ENCODE measurements around the gene VWF.

Gene VWF

DNA sequence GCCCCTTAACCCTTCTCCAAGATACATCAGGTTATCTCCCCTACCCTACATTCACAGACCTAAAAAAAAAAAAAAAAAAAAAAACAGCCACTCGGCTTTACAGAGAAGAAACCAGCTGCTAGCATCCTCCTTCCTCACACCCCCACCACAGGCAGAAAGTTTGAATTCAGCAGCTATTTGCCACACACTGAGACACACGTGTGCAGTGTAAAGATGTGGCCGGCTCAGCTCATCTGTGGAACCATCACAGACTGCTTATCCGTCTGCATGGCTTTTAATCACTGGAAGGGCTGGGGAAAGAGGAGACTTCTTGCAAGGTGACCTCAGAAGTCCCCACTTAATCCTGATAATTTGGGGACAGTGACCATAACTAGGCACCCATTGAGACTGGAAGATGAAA lies 50.0 kb downstream of the VWF start:
- no peak for DNase-seq (ENCODE audit: extremely low read depth, low read depth)
- TF ChIP-seq, protein P1, sequence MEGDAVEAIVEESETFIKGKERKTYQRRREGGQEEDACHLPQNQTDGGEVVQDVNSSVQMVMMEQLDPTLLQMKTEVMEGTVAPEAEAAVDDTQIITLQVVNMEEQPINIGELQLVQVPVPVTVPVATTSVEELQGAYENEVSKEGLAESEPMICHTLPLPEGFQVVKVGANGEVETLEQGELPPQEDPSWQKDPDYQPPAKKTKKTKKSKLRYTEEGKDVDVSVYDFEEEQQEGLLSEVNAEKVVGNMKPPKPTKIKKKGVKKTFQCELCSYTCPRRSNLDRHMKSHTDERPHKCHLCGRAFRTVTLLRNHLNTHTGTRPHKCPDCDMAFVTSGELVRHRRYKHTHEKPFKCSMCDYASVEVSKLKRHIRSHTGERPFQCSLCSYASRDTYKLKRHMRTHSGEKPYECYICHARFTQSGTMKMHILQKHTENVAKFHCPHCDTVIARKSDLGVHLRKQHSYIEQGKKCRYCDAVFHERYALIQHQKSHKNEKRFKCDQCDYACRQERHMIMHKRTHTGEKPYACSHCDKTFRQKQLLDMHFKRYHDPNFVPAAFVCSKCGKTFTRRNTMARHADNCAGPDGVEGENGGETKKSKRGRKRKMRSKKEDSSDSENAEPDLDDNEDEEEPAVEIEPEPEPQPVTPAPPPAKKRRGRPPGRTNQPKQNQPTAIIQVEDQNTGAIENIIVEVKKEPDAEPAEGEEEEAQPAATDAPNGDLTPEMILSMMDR (IDR thresholded peaks at IDR 0.05; ENCODE audit: low read depth, low read length): no peak

DNA sequence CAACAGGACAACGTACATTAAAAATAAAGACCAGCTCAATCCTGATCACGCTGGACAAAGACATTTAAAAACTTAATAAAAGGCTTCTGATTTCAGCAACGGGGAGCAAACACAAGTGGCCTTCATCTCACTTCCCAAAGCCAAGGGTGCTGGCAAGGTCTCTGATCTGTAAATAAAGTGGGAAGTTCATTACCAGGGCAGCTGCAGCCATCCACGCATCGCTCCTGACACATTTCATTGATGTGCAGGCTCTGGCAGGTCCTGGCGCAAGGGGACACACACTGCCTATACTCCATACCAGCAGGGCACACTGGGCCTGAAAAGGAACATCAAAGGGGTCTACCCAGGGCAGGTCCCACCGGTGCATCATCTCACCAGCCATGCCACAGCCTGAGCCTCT lies 51.0 kb downstream of the VWF start:
- TF ChIP-seq, protein P1 (IDR thresholded peaks at IDR 0.05; ENCODE audit: low read depth, low read length): no peak
- DNase-seq (ENCODE audit: extremely low read depth, low read depth): no peak

DNA sequence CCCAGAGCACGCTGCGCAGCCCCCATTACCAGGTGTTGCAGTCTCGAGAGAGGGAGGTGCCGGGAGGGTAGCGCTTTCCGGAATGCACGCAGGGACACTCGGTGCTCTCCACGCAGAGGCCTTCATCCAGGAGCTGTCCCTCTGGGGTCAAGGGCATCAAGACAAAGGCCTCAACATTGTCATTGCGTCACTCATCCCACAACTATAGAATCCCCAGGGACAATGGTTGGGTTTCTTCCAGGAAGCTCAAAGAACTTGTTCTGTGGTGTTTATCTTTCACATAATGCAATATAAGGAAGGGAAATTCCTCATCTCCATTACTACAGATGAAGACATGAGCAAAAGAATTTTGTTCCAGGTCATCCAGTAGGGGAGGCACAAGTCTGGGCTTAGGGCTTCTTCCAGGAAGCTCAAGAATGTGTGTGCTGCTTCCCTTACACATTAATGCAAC lies 52.1 kb downstream of the VWF start:
- TF ChIP-seq, protein P1 (IDR thresholded peaks at IDR 0.05; ENCODE audit: low read depth, low read length): peak; percentile 25
- DNase-seq (ENCODE audit: extremely low read depth, low read depth): no peak

DNA sequence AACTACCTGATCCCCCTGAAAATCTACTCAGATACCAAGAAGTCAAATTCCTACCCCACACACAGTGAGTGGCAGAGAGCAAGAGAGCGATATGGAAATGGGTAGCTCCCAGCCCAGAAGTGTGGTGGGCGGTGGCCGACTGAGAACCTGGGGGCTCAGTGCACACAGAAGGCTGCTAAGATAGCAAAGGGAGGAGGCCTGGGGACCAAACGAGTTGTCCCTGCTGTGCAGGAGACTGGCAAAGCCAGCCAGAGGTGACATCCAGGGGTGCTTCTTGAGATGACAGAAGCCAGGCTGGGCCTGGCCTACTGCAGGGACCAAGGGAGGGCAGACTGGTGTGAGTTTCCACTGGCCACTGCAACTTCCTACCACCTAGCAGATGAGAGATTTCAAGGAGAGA lies 52.9 kb downstream of the VWF start:
- TF ChIP-seq, protein P1 (IDR thresholded peaks at IDR 0.05; ENCODE audit: low read depth, low read length): no peak
- no peak for DNase-seq (ENCODE audit: extremely low read depth, low read depth)

DNA sequence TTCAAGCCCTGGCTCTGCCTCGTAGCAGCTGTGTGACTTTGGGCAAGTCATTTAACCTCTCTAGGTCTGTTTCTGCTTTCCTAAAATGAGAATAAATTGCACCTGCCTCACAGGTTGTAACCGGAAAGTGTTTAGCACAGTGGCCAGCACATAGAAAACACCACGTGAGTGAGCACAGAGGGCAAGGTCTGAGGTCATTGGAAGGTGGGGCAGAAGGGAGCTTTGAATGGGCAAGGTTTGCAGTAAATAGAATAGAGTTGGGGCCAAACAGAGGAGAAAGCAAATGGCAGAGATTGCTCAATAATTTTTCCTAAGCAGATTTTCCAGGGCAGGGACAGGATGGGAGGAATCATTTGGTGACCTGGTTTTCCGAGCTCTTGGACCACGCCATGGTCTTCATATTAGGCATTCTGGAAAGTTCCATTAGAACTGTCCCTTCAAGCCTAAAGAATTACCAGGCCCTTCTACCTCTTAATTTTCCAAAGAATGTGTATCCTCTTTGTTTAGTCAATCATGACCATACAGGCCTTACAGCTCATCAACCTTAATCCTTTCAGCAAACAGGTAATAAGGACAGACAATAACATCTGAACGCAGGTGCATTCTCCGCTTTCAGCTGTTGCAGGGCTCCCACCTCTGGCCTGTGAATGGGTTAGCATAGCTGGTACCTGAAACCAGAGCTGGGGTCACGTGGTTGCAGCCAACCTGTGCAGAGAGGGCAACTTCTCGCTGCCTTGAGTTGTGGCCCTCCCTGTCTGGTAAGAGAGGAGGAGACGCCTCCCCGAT lies 53.8 kb downstream of the VWF start:
- TF ChIP-seq, protein P1 (IDR thresholded peaks at IDR 0.05; ENCODE audit: low read depth, low read length): no peak
- DNase-seq (ENCODE audit: extremely low read depth, low read depth): no peak

DNA sequence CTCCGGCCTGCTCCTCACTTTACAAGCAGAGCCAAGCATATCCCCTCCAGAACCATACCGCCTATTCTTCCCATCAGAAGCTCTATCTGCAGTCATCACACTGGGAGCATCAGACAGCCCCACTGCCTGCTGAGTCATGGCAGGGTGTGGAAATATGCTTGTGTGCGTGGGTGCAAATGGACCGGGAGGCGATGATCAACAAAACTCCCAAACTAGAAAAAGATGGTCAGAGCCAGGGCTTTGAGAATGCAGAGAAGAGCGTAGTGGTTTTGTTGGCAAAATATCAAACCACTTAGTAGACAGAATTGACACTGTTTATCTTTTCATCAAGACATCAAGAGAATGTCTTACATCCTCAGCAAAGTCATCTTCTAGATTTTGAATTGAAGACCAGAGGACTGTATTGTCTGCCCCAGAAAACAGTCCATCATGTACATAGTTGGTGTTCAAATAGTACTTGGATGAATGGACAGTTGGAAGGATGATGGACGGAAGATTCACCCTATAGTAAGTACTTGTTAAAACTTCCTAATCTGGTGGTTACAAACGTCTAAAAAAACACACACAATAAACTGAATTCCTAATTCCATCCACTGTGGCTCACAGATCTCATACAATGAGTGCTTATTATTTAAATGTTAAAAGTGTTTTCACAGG lies 54.9 kb downstream of the VWF start:
- TF ChIP-seq, protein P1 (IDR thresholded peaks at IDR 0.05; ENCODE audit: low read depth, low read length): no peak
- peak; percentile 85 for DNase-seq (ENCODE audit: extremely low read depth, low read depth)

DNA sequence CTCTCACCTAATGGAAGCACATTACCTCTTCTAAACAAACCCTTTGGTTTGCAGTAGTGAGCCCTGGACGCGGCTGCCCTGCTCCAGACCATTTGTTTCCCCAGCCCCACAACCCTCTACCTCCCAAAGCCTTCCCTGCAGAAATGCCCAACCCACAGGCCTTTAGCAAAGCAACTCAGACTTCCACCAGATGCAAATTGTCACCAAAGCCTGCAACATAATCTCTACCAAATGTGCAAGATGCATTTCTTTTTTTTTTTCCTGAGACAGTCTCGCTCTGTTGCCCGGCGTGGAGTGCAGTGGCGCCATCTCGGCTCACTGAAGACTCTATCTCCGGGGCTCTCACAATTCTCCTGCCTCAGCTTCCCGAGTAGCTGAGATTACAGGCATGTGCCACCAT lies 56.2 kb downstream of the VWF start:
- TF ChIP-seq, protein P1 (IDR thresholded peaks at IDR 0.05; ENCODE audit: low read depth, low read length): no peak
- no peak for DNase-seq (ENCODE audit: extremely low read depth, low read depth)

All from AG09319 (cell line).